Ovary (tissue), 3 donors: ENCODE measurements around the gene SMCP.

Experiments
- CTCF ChIP-seq, 3 donors: fragments of 450-650 bp in 2 of 3; fragments of 200-600 bp in 1 of 3; IDR thresholded peaks; one replicate each; pipeline versions ENCODE4 v1.5.1 to v1.8.0; 2016 to 2022; ENCODE audit warnings: antibody characterized with exemption in 3 of 3, mild to moderate bottlenecking in 1 of 3
- EP300 ChIP-seq: sonication (generic); formaldehyde crosslinking; IDR thresholded peaks from one replicate; pipeline ENCODE4 v1.6.1; 2017; ENCODE audit warnings: antibody characterized with exemption
- POLR2A ChIP-seq: fragments of 450-650 bp; IDR thresholded peaks from one replicate; pipeline ENCODE4 v1.6.1; 2017; ENCODE audit warnings: antibody characterized with exemption, mild to moderate bottlenecking, moderate library complexity
- donor health status: DM: no; HTN: no; CAD: no.

GRCh38 chr1:152869808-152870419, 8.2 kb upstream of the SMCP start:
- TF ChIP-seq CTCF (IDR thresholded peaks at IDR 0.05), result peak in 2 of 3 donors; percentile 28 to 30
- TF ChIP-seq POLR2A, result no peak
- TF ChIP-seq EP300, result no peak
